Right lobe of liver (tissue), 4 donors: Measurements from ENCODE around the gene ALDH1A3.

ENCODE experiments used
- POLR2A ChIP-seq: fragments of 450-650 bp; IDR thresholded peaks from one replicate; pipeline ENCODE4 v1.6.1; 2017; ENCODE audit warnings: antibody characterized with exemption, mild to moderate bottlenecking
- TF ChIP-seq, protein P1 (sequence below), 4 donors: fragments of 200-600 bp in 3 of 4; fragments of 450-650 bp in 1 of 4; IDR thresholded peaks; one replicate each; pipeline versions ENCODE4 v1.5.1 to v1.8.0; 2016 to 2022; ENCODE audit warnings: antibody characterized with exemption in 4 of 4, mild to moderate bottlenecking in 2 of 4
- donor health status: DM: no; HTN: no; CAD: no.
- donor health status: DM: no; HTN: no; CAD: no.
- donor health status: DM: no; HTN: yes; CAD: no.

- TF ChIP-seq, protein P1, sequence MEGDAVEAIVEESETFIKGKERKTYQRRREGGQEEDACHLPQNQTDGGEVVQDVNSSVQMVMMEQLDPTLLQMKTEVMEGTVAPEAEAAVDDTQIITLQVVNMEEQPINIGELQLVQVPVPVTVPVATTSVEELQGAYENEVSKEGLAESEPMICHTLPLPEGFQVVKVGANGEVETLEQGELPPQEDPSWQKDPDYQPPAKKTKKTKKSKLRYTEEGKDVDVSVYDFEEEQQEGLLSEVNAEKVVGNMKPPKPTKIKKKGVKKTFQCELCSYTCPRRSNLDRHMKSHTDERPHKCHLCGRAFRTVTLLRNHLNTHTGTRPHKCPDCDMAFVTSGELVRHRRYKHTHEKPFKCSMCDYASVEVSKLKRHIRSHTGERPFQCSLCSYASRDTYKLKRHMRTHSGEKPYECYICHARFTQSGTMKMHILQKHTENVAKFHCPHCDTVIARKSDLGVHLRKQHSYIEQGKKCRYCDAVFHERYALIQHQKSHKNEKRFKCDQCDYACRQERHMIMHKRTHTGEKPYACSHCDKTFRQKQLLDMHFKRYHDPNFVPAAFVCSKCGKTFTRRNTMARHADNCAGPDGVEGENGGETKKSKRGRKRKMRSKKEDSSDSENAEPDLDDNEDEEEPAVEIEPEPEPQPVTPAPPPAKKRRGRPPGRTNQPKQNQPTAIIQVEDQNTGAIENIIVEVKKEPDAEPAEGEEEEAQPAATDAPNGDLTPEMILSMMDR (IDR thresholded peaks at IDR 0.05): no peak
- no peak for TF ChIP-seq POLR2A
Observed at GRCh38 chr15:100881573-100882336, 2.1 kb downstream of the ALDH1A3 start.
